ENCODE results near the gene HSD17B8.

Gene HSD17B8

GRCh38 chr6:33204415-33205190 is at the start of gene HSD17B8:
Gene HSD17B8 (plus strand): TSS chr6:33204655. CDS start chr6:33204669, 14 bp downstream.
- no peaks in the 10 kb centered on the region for H3K9me3 ChIP-seq (ENCODE audit: low read depth, low read length)
- TF ChIP-seq EZH2 (IDR thresholded peaks at IDR 0.05): no peak
- peak; percentile 98 for TF ChIP-seq POLR2AphosphoS5 (IDR thresholded peaks at IDR 0.05; ENCODE audit: borderline replicate concordance, low read depth, low read length)
- TF ChIP-seq FOXP2 (optimal IDR thresholded peaks at IDR 0.05; ENCODE audit: control extremely low read depth, extremely low read length, insufficient read depth): peak; percentile 42
- H3K4me3 ChIP-seq: peak within 1 kb of the TSS; percentile 98
- peak; percentile 63 for DNase-seq (ENCODE audit: low read depth, low spot score)
- H3K36me3 ChIP-seq (ENCODE audit: insufficient read depth, low read length): peaks cover 33% of the 10 kb centered on the region
- peak within 1 kb of the TSS; percentile 84 for H3K27ac ChIP-seq
- H3K9ac ChIP-seq (ENCODE audit: insufficient read length): peak within 1 kb of the TSS; percentile 95

- H3K9me3 ChIP-seq (ENCODE audit: low read depth, low read length): no peaks in the 10 kb centered on the region
- H3K9ac ChIP-seq (ENCODE audit: insufficient read length): no peak overlapping the region
- no peak overlapping the region for H3K27ac ChIP-seq
- H3K4me3 ChIP-seq: no peak overlapping the region
- H3K36me3 ChIP-seq (ENCODE audit: insufficient read depth, low read length): no peaks in the 10 kb centered on the region
- TF ChIP-seq FOXP2 (optimal IDR thresholded peaks at IDR 0.05; ENCODE audit: control extremely low read depth, extremely low read length, insufficient read depth) (no peak), POLR2AphosphoS5 (IDR thresholded peaks at IDR 0.05; ENCODE audit: borderline replicate concordance, low read depth, low read length) (no peak), EZH2 (IDR thresholded peaks at IDR 0.05) (no peak)
- DNase-seq (ENCODE audit: low read depth, low spot score): no peak
These were observed 47.9 kb upstream of the HSD17B8 start for GRCh38 chr6:33156561-33156960.

- Histone ChIP-seq H3K9me3 (ENCODE audit: low read depth, low read length) (no peaks in the 10 kb centered on the region), H3K9ac (ENCODE audit: insufficient read length) (no peak overlapping the region), H3K27ac (no peak overlapping the region), H3K36me3 (ENCODE audit: insufficient read depth, low read length) (no peaks in the 10 kb centered on the region), H3K4me3 (no peak overlapping the region)
- TF ChIP-seq POLR2AphosphoS5 (IDR thresholded peaks at IDR 0.05; ENCODE audit: borderline replicate concordance, low read depth, low read length): no peak
- TF ChIP-seq FOXP2 (optimal IDR thresholded peaks at IDR 0.05; ENCODE audit: control extremely low read depth, extremely low read length, insufficient read depth): no peak
- TF ChIP-seq EZH2 (IDR thresholded peaks at IDR 0.05): no peak
- DNase-seq (ENCODE audit: low read depth, low spot score): no peak
These were observed 47.5 kb upstream of the HSD17B8 start for GRCh38 chr6:33156964-33157363.

GRCh38 chr6:33160096-33160495 is 44.4 kb upstream of the HSD17B8 start:
- Histone ChIP-seq H3K4me3 (no peak overlapping the region), H3K9ac (ENCODE audit: insufficient read length) (no peak overlapping the region), H3K36me3 (ENCODE audit: insufficient read depth, low read length) (no peaks in the 10 kb centered on the region), H3K27ac (no peak overlapping the region), H3K9me3 (ENCODE audit: low read depth, low read length) (no peaks in the 10 kb centered on the region)
- no peak for DNase-seq (ENCODE audit: low read depth, low spot score)
- TF ChIP-seq POLR2AphosphoS5 (IDR thresholded peaks at IDR 0.05; ENCODE audit: borderline replicate concordance, low read depth, low read length) (no peak), EZH2 (IDR thresholded peaks at IDR 0.05) (no peak), FOXP2 (optimal IDR thresholded peaks at IDR 0.05; ENCODE audit: control extremely low read depth, extremely low read length, insufficient read depth) (no peak)

GRCh38 chr6:33160728-33161344 is 43.6 kb upstream of the HSD17B8 start:
- H3K36me3 ChIP-seq (ENCODE audit: insufficient read depth, low read length): no peaks in the 10 kb centered on the region
- peak overlapping the region; percentile 74 for H3K4me3 ChIP-seq
- DNase-seq (ENCODE audit: low read depth, low spot score): no peak
- TF ChIP-seq EZH2 (IDR thresholded peaks at IDR 0.05): no peak
- no peak for TF ChIP-seq POLR2AphosphoS5 (IDR thresholded peaks at IDR 0.05; ENCODE audit: borderline replicate concordance, low read depth, low read length)
- no peak for TF ChIP-seq FOXP2 (optimal IDR thresholded peaks at IDR 0.05; ENCODE audit: control extremely low read depth, extremely low read length, insufficient read depth)
- H3K9ac ChIP-seq (ENCODE audit: insufficient read length): peak overlapping the region; percentile 15
- H3K9me3 ChIP-seq (ENCODE audit: low read depth, low read length): no peaks in the 10 kb centered on the region
- H3K27ac ChIP-seq: no peak overlapping the region

- H3K36me3 ChIP-seq (ENCODE audit: insufficient read depth, low read length): no peaks in the 10 kb centered on the region
- H3K9me3 ChIP-seq (ENCODE audit: low read depth, low read length): no peaks in the 10 kb centered on the region
- no peak overlapping the region for H3K27ac ChIP-seq
- peak overlapping the region; percentile 74 for H3K4me3 ChIP-seq
- H3K9ac ChIP-seq (ENCODE audit: insufficient read length): peak overlapping the region; percentile 83
- TF ChIP-seq FOXP2 (optimal IDR thresholded peaks at IDR 0.05; ENCODE audit: control extremely low read depth, extremely low read length, insufficient read depth) (no peak), POLR2AphosphoS5 (IDR thresholded peaks at IDR 0.05; ENCODE audit: borderline replicate concordance, low read depth, low read length) (peak; percentile 61), EZH2 (IDR thresholded peaks at IDR 0.05) (no peak)
- no peak for DNase-seq (ENCODE audit: low read depth, low spot score)
These were observed 42.8 kb upstream of the HSD17B8 start for GRCh38 chr6:33161354-33162331.

- no peak overlapping the region for H3K9ac ChIP-seq (ENCODE audit: insufficient read length)
- H3K4me3 ChIP-seq: no peak overlapping the region
- no peaks in the 10 kb centered on the region for H3K36me3 ChIP-seq (ENCODE audit: insufficient read depth, low read length)
- TF ChIP-seq POLR2AphosphoS5 (IDR thresholded peaks at IDR 0.05; ENCODE audit: borderline replicate concordance, low read depth, low read length) (no peak), EZH2 (IDR thresholded peaks at IDR 0.05) (no peak), FOXP2 (optimal IDR thresholded peaks at IDR 0.05; ENCODE audit: control extremely low read depth, extremely low read length, insufficient read depth) (no peak)
- no peak for DNase-seq (ENCODE audit: low read depth, low spot score)
- H3K9me3 ChIP-seq (ENCODE audit: low read depth, low read length): no peaks in the 10 kb centered on the region
- no peak overlapping the region for H3K27ac ChIP-seq
These were observed 40.9 kb upstream of the HSD17B8 start for GRCh38 chr6:33163540-33163939.

- TF ChIP-seq EZH2 (IDR thresholded peaks at IDR 0.05) (no peak), POLR2AphosphoS5 (IDR thresholded peaks at IDR 0.05; ENCODE audit: borderline replicate concordance, low read depth, low read length) (no peak), FOXP2 (optimal IDR thresholded peaks at IDR 0.05; ENCODE audit: control extremely low read depth, extremely low read length, insufficient read depth) (no peak)
- H3K9me3 ChIP-seq (ENCODE audit: low read depth, low read length): no peaks in the 10 kb centered on the region
These were observed 40.3 kb upstream of the HSD17B8 start for GRCh38 chr6:33164176-33164575.

More at GRCh38 chr6:33164176-33164575, 40.3 kb upstream of the HSD17B8 start:
- DNase-seq (ENCODE audit: low read depth, low spot score): no peak
- H3K27ac ChIP-seq: no peak overlapping the region
- H3K9ac ChIP-seq (ENCODE audit: insufficient read length): no peak overlapping the region
- no peaks in the 10 kb centered on the region for H3K36me3 ChIP-seq (ENCODE audit: insufficient read depth, low read length)
- H3K4me3 ChIP-seq: no peak overlapping the region

All from SK-N-MC (cell line).